MCF 10A (cell line): ENCODE data around the gene MALSU1. TPM values are rescaled to one million over a fixed set of nuclear protein-coding genes. Genes with fewer than 3 reads are reported as not detected.

Experiments
- BruUV-seq: library from RNA; stranded (reverse); fragments of 400-500 nt; replicated peaks from 2 replicates; lab custom pipeline; 2021; lab: Mats Ljungman, UMichigan
- CTCF ChIA-PET: fragments of 300-600 bp; sonication (Branson Sonifier 250); formaldehyde crosslinking; extraction: SDS; loops from one replicate; lab custom pipeline; 2021; ENCODE audit warnings: antibody characterized with exemption, inconsistent platforms; lab: Yijun Ruan, JAX
- POLR2A ChIA-PET: fragments of 300-600, 350-650 bp; sonication (Branson Sonifier 250); formaldehyde crosslinking; extraction: SDS; loops from one replicate; lab custom pipeline; 2020; ENCODE audit warnings: antibody characterized with exemption, inconsistent platforms; lab: Yijun Ruan, JAX
- DNase-seq: peaks from one replicate; pipeline ENCODE4 v3.0.0-alpha.2; 2018; ENCODE audit not compliant: unreplicated experiment
- H3K27ac Mint-ChIP-seq: one replicate; pipeline ENCODE4 v1.8.0; 2022; ENCODE audit warnings: mild to moderate bottlenecking, low read depth, mixed read lengths; ENCODE audit not compliant: unreplicated experiment
- H3K27me3 Mint-ChIP-seq: one replicate; pipeline ENCODE4 v1.8.0; 2022; ENCODE audit warnings: mixed read lengths; ENCODE audit not compliant: insufficient read depth, unreplicated experiment
- H3K36me3 Mint-ChIP-seq: one replicate; pipeline ENCODE4 v1.8.0; 2022; ENCODE audit warnings: mild to moderate bottlenecking, moderate library complexity, mixed read lengths; ENCODE audit not compliant: insufficient read depth, unreplicated experiment
- H3K4me1 Mint-ChIP-seq: one replicate; pipeline ENCODE4 v1.8.0; 2022; ENCODE audit warnings: mixed read lengths; ENCODE audit not compliant: insufficient read depth, unreplicated experiment
- H3K4me3 Mint-ChIP-seq: one replicate; pipeline ENCODE4 v1.8.0; 2022; ENCODE audit warnings: mild to moderate bottlenecking, moderate library complexity, mixed read lengths; ENCODE audit not compliant: unreplicated experiment
- H3K9me3 Mint-ChIP-seq: one replicate; pipeline ENCODE4 v1.8.0; 2022; ENCODE audit warnings: mixed read lengths; ENCODE audit not compliant: unreplicated experiment
- CTCF ChIP-seq: fragments of 200-600 bp; IDR thresholded peaks from one replicate; pipeline ENCODE4 v1.8.0; 2022; ENCODE audit warnings: antibody characterized with exemption, mild to moderate bottlenecking; ENCODE audit not compliant: unreplicated experiment
- intact Hi-C: fragments of 100-400 bp; cut with micrococcal nuclease; formaldehyde crosslinking; loops from 2 replicates; pipeline ENCODE4 v1.14.1; 2022
- total RNA-seq: library from RNA; stranded (reverse); gene quantifications from 2 replicates; pipeline ENCODE4 v1.2.3, GENCODE V29; 2022

The MALSU1 gene
- total RNA-seq, 1 experiment from 2014 or later, result 64.8 TPM

- no peak for TF ChIP-seq CTCF
- ChIA-PET CTCF (interaction anchor here (0.5 to 4.0 kb wide), 17 partner anchors 14 to 734 kb away, joined by 3 to 47 read pairs (median 4); no protein-coding TSS in a partner anchor), POLR2A (interaction anchor here (0.6 to 1.1 kb wide), 3 partner anchors 8 to 154 kb away, joined by 3 read pairs; no protein-coding TSS in a partner anchor)
- intact Hi-C loops, result no loop called here
- Mint-ChIP-seq H3K27me3 (no peaks in the 10 kb centered on the region), H3K4me1 (peaks cover 6% of the 10 kb centered on the region), H3K4me3 (no peak overlapping the region), H3K27ac (no peak overlapping the region), H3K36me3 (peaks cover 5% of the 10 kb centered on the region), H3K9me3 (no peaks in the 10 kb centered on the region)
- no peak for DNase-seq
- BruUV-seq, result no TSS peak
These were observed 22.8 kb upstream of the MALSU1 start for GRCh38 chr7:23276376-23276775.

- ChIA-PET POLR2A (interaction anchor here (0.6 to 1.1 kb wide), 2 partner anchors 9 to 153 kb away, joined by 3 read pairs; no protein-coding TSS in a partner anchor), CTCF (interaction anchor here (0.6 to 4.0 kb wide), 25 partner anchors 8 to 735 kb away, joined by 3 to 47 read pairs (median 4); no protein-coding TSS in a partner anchor)
- Mint-ChIP-seq H3K27ac (no peak overlapping the region), H3K4me3 (no peak overlapping the region), H3K27me3 (no peaks in the 10 kb centered on the region), H3K9me3 (no peaks in the 10 kb centered on the region), H3K4me1 (peaks cover 6% of the 10 kb centered on the region), H3K36me3 (peaks cover 5% of the 10 kb centered on the region)
- no TSS peak for BruUV-seq
- DNase-seq, result no peak
- intact Hi-C loops, result loop anchor here (1.0 kb wide), 3 partner anchors 80 to 268 kb away; no protein-coding TSS in a partner anchor
- no peak for TF ChIP-seq CTCF
These were observed 22.2 kb upstream of the MALSU1 start for GRCh38 chr7:23276947-23277346.

- Mint-ChIP-seq H3K4me3 (no peak overlapping the region), H3K9me3 (no peaks in the 10 kb centered on the region), H3K4me1 (peaks cover 6% of the 10 kb centered on the region), H3K36me3 (peaks cover 5% of the 10 kb centered on the region), H3K27ac (no peak overlapping the region), H3K27me3 (no peaks in the 10 kb centered on the region)
- ChIA-PET POLR2A (interaction anchor here (1.1 kb wide), 1 partner anchor 9 kb away, joined by 3 read pairs; no protein-coding TSS in a partner anchor), CTCF (interaction anchor here (0.6 to 4.0 kb wide), 23 partner anchors 9 to 268 kb away, joined by 3 to 47 read pairs (median 4); no protein-coding TSS in a partner anchor)
- BruUV-seq, result no TSS peak
- intact Hi-C loops, result loop anchor here (1.0 kb wide), 3 partner anchors 80 to 268 kb away; no protein-coding TSS in a partner anchor
- DNase-seq, result peak; percentile 83
- TF ChIP-seq CTCF, result peak; percentile 74
These were observed 21.7 kb upstream of the MALSU1 start for GRCh38 chr7:23277359-23277989.

- Mint-ChIP-seq H3K27me3 (no peaks in the 10 kb centered on the region), H3K4me1 (no peaks in the 10 kb centered on the region), H3K27ac (no peak overlapping the region), H3K9me3 (no peaks in the 10 kb centered on the region), H3K4me3 (no peak overlapping the region), H3K36me3 (no peaks in the 10 kb centered on the region)
- no peak for DNase-seq
- intact Hi-C loops, result no loop called here
- no peak for TF ChIP-seq CTCF
- ChIA-PET POLR2A (interaction anchor here (1.2 to 1.4 kb wide), 2 partner anchors 14 to 20 kb away, joined by 4 to 7 read pairs; no protein-coding TSS in a partner anchor), CTCF (interaction anchor here (0.5 to 2.3 kb wide), 13 partner anchors 8 to 1863 kb away, joined by 3 to 12 read pairs (median 3); partner anchors contain the start of gene MALSU1)
- no TSS peak for BruUV-seq
These were observed 19.2 kb upstream of the MALSU1 start for GRCh38 chr7:23279819-23280525.
